ENCODE measurements around the gene CSF1R.

Gene CSF1R

GRCh38 chr5:150068472-150068871 is 17.9 kb downstream of the CSF1R start:
- TF ChIP-seq CTCF (IDR thresholded peaks at IDR 0.05; ENCODE audit: extremely low read depth, missing control alignments) = no peak
- DNase-seq (ENCODE audit: low spot score) = no peak

- DNase-seq (ENCODE audit: low spot score) = no peak
- no peak for TF ChIP-seq CTCF (IDR thresholded peaks at IDR 0.05; ENCODE audit: extremely low read depth, missing control alignments)
These were observed 18.3 kb downstream of the CSF1R start for GRCh38 chr5:150068071-150068470.

GRCh38 chr5:150067405-150067960 is 18.9 kb downstream of the CSF1R start:
- no peak for DNase-seq (ENCODE audit: low spot score)
- no peak for TF ChIP-seq CTCF (IDR thresholded peaks at IDR 0.05; ENCODE audit: extremely low read depth, missing control alignments)

DNA sequence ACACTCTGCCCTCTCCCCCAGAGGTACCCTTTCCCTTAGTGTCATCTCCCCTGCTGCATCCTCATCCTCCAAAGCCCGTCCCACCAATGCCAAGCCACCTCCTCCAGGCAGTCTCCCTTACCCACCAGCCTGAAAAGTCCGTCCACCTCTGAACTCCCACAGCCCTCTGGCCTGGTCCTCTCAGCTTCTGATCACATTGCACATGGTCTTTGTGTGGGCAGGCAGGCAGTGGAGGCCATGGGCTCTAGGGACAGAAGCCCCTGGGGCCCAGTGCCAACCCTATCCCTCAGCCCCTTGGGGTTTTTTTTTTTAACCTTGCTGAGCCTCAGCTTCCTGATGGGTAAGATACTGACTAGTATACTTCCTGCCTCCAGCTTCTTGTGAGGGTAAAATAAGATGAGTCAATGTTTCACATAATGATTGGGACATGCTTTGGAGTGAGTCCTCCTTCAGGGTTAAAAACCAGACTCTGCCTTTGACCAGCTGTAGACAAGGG is 19.4 kb downstream of the CSF1R start:
- no peak for TF ChIP-seq CTCF (IDR thresholded peaks at IDR 0.05; ENCODE audit: extremely low read depth, missing control alignments)
- no peak for DNase-seq (ENCODE audit: low spot score)

GRCh38 chr5:150066436-150066835 is 19.9 kb downstream of the CSF1R start:
- no peak for DNase-seq (ENCODE audit: low spot score)
- no peak for TF ChIP-seq CTCF (IDR thresholded peaks at IDR 0.05; ENCODE audit: extremely low read depth, missing control alignments)

DNA sequence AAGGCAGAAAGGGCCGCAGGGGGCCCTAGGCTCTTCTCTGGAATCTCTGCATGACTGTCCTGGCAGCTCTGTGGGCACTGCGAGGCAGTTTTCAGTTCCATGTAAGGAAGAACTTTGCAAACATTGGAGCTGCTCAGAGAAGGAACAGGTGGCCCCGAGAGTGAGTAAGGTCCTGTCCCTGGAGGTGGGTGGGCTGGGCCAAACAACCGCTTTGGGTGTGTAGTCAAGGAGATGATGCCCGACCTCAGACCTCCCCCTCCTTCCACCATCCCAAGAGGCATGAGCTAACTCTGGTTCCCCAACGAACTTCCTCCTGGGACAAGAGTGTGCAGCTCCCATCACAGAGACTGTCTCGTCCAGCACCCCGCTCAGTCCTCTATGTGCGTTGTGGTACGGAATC is 20.5 kb downstream of the CSF1R start:
- TF ChIP-seq CTCF (IDR thresholded peaks at IDR 0.05; ENCODE audit: extremely low read depth, missing control alignments) = no peak
- no peak for DNase-seq (ENCODE audit: low spot score)

DNA sequence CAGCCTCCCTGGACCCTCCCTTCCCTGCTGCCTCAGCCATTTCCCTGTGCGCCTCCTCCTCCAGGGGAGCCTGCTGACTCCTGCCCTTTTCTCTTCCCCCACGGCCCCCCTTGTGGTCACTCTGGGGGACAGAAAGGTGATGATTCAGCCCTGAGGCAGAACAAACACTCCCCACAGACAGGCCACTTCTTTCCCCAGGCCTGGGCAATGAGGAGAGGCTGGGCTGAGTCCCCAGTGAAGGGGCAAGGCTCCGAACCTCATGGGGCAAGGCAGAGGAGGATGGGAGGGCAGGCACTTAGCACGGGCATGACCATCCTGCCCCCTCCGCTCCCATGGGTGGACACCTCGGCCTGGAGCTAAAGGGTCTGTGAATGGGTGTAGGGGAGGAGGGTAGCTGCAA is 21.0 kb downstream of the CSF1R start:
- no peak for TF ChIP-seq CTCF (IDR thresholded peaks at IDR 0.05; ENCODE audit: extremely low read depth, missing control alignments)
- DNase-seq (ENCODE audit: low spot score) = no peak

Data from GM20000 (cell line).